PC-3 (cell line): ENCODE results near the gene JAK2. TPM values are rescaled to one million over a fixed set of nuclear protein-coding genes. Genes with fewer than 3 reads are reported as not detected.

Experiments
- ATAC-seq: fragments of 200-7000 bp; cut with Tn5 transposase; 2 replicates; pipeline ENCODE4 v1.9.1; 2020; ENCODE audit warnings: mild to moderate bottlenecking, moderate library complexity
- BruUV-seq: library from RNA; stranded (reverse); fragments of 400-500 nt; replicated peaks from 2 replicates; lab custom pipeline; 2021; lab: Mats Ljungman, UMichigan
- CTCF ChIA-PET: fragments of 300-600 bp; sonication (Branson Sonifier 250); formaldehyde crosslinking; loops from one replicate; lab custom pipeline; 2022; ENCODE audit warnings: antibody characterized with exemption; lab: Charles Lee
- POLR2A ChIA-PET: fragments of 300-600 bp; sonication (Branson Sonifier 250); formaldehyde crosslinking; loops from one replicate; lab custom pipeline; 2022; ENCODE audit warnings: antibody characterized with exemption; ENCODE audit not compliant: unreplicated experiment; lab: Charles Lee
- DNase-seq: peaks from one replicate; pipeline ENCODE4 v3.0.0-alpha.2; 2015
- H2AFZ ChIP-seq: fragments of 300-600 bp; sonication (generic); 2 replicates; pipeline ENCODE4 v1.6.0; 2016; ENCODE audit warnings: antibody characterized with exemption, low read length
- H3F3A ChIP-seq: fragments of 300-600 bp; sonication (generic); one replicate; pipeline ENCODE4 v1.6.0; 2017; ENCODE audit warnings: antibody characterized with exemption, low read length, control low read depth, mild to moderate bottlenecking; ENCODE audit not compliant: unreplicated experiment
- H3K27ac ChIP-seq: fragments of 300-600 bp; sonication (generic); 2 replicates; pipeline ENCODE4 v1.5.1; 2016; ENCODE audit warnings: mild to moderate bottlenecking, low read length
- H3K27me3 ChIP-seq: fragments of 300-600 bp; sonication (generic); 2 replicates; pipeline ENCODE4 v1.6.1; 2016; ENCODE audit warnings: low read length, mixed read lengths
- H3K36me3 ChIP-seq: fragments of 300-600 bp; sonication (generic); 2 replicates; pipeline ENCODE4 v1.6.1; 2016; ENCODE audit warnings: low read depth, mixed run types, low read length, mixed read lengths
- H3K4me1 ChIP-seq: fragments of 300-600 bp; sonication (generic); 2 replicates; pipeline ENCODE4 v1.5.1; 2016; ENCODE audit warnings: low read length; ENCODE audit not compliant: insufficient read depth
- H3K4me2 ChIP-seq: fragments of 300-600 bp; sonication (generic); 2 replicates; pipeline ENCODE4 v1.6.0; 2016; ENCODE audit warnings: low read length
- H3K4me3 ChIP-seq: fragments of 300-600 bp; sonication (generic); 2 replicates; pipeline ENCODE4 v1.5.1; 2016; ENCODE audit warnings: mild to moderate bottlenecking, low read length, mixed read lengths
- H3K79me2 ChIP-seq: fragments of 300-600 bp; sonication (generic); 2 replicates; pipeline ENCODE4 v1.6.1; 2017; ENCODE audit warnings: low read length, mixed read lengths
- H3K9ac ChIP-seq: fragments of 300-600 bp; sonication (generic); 2 replicates; pipeline ENCODE4 v1.6.0; 2016; ENCODE audit warnings: mild to moderate bottlenecking, low read length
- H3K9me2 ChIP-seq: fragments of 300-600 bp; sonication (generic); replicated peaks from 2 replicates; pipeline ENCODE4 v1.6.1; 2016; ENCODE audit warnings: mixed run types, low read length, mixed read lengths
- H3K9me3 ChIP-seq: fragments of 300-600 bp; sonication (generic); 2 replicates; pipeline ENCODE4 v1.6.1; 2016; ENCODE audit warnings: low read length, mixed read lengths
- H4K20me1 ChIP-seq: fragments of 300-600 bp; sonication (generic); 2 replicates; pipeline ENCODE4 v1.6.1; 2016; ENCODE audit warnings: low read length, mixed read lengths
- CTCF ChIP-seq: fragments of 300-600 bp; sonication (generic); conservative IDR thresholded peaks from 2 replicates; pipeline ENCODE4 v1.5.1; 2017; ENCODE audit warnings: antibody characterized with exemption, low read depth, mild to moderate bottlenecking, low read length
- EZH2 ChIP-seq: fragments of 300-600 bp; sonication (generic); IDR thresholded peaks from one replicate; pipeline ENCODE4 v1.6.1; 2017; ENCODE audit warnings: antibody characterized with exemption, mild to moderate bottlenecking, low read length; ENCODE audit not compliant: unreplicated experiment
- EZH2phosphoT487 ChIP-seq: fragments of 300-600 bp; sonication (generic); IDR thresholded peaks from 2 replicates; pipeline ENCODE4 v1.6.1; 2018; ENCODE audit warnings: mild to moderate bottlenecking, antibody characterized with exemption, low read length, borderline replicate concordance
- intact Hi-C: fragments of 100-400 bp; cut with micrococcal nuclease; formaldehyde crosslinking; loops from 2 replicates; pipeline ENCODE4 v1.9.0; 2023
- total RNA-seq: library from RNA; depleted of rRNA; stranded (reverse); fragments of >200 nt; gene quantifications from 2 replicates; pipeline ENCODE4 v1.2.3, GENCODE V29; 2014

The JAK2 gene
- total RNA-seq, 1 experiment from 2014 or later = 11.2 TPM

DNA sequence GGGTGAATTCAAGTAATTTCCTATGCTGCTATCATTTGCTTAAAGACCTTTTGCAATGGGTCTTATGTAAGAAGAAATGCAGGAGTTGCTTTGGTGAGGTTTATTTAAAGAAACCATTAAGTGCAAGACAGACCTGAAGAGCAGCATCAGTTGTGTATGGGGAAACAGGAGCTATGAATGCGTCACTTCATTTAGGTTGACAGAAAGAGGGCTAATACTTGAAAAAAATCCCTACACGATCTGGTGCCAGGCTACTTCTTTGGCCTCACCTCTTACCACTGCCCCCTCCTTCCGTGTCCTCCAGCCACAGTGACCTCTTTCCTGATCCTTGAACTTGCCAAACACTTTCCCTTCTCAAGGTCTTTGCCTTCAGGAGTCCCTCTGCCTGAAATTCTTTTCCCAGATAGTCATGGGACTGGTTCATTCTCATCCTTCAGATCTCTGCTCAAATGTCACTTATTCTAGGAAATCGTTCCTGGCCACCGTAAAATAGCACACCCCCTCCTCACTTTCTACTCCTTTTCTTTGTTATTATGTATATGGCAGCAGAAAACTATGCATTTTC, 1.4 kb upstream of the JAK2 start:
- ChIA-PET POLR2A (no interaction called here), CTCF (interaction anchor here (0.6 kb wide), 1 partner anchor 9 kb away, joined by 3 read pairs; no protein-coding TSS in a partner anchor)
- Histone ChIP-seq H3K27me3 (no peaks in the 10 kb centered on the region), H2AFZ (peak overlapping the region; percentile 83; the same call in 1 of the 2 replicates), H3K4me3 (peak overlapping the region; percentile 85), H3K27ac (peak overlapping the region; percentile 93), H3K4me2 (peak overlapping the region; percentile 98), H4K20me1 (0 out of 2 replicates have a peak, but pooled peaks cover 5% of the 10 kb centered on the region), H3K36me3 (no peaks in the 10 kb centered on the region), H3K9me3 (no peaks in the 10 kb centered on the region), H3K9me2 (no peaks in the 10 kb centered on the region), H3F3A (no peaks in the 10 kb centered on the region), H3K9ac (peak overlapping the region; percentile 86), H3K79me2 (peaks cover 35% of the 10 kb centered on the region), H3K4me1 (peaks cover 39% of the 10 kb centered on the region)
- intact Hi-C loops = loop anchor here (2.0 kb wide), 1 partner anchor 91 kb away; no protein-coding TSS in a partner anchor
- TF ChIP-seq EZH2phosphoT487 = no peak
- no peak for TF ChIP-seq CTCF
- TF ChIP-seq EZH2 = no peak
- ATAC-seq = no peak
- no peak for DNase-seq
- no TSS peak for BruUV-seq

GRCh38 chr9:4984171-4984620, 876 bp upstream of the JAK2 start:
- intact Hi-C loops = loop anchor here (2.0 kb wide), 1 partner anchor 91 kb away; no protein-coding TSS in a partner anchor
- Histone ChIP-seq H3K27me3 (no peaks in the 10 kb centered on the region), H4K20me1 (peaks cover 9% of the 10 kb centered on the region; the same call in 1 of the 2 replicates), H2AFZ (peak overlapping the region; percentile 83), H3K36me3 (no peaks in the 10 kb centered on the region; the same call in 1 of the 2 replicates), H3K9ac (peak overlapping the region; percentile 86), H3K9me2 (no peaks in the 10 kb centered on the region), H3F3A (no peaks in the 10 kb centered on the region), H3K79me2 (peaks cover 40% of the 10 kb centered on the region), H3K4me2 (peak overlapping the region; percentile 98), H3K9me3 (no peaks in the 10 kb centered on the region), H3K27ac (peak overlapping the region; percentile 93), H3K4me3 (peak overlapping the region; percentile 85), H3K4me1 (peaks cover 44% of the 10 kb centered on the region)
- TSS peak; percentile 59 for BruUV-seq
- ATAC-seq = peak; percentile 15
- ChIA-PET POLR2A (interaction anchor here (0.7 kb wide), 1 partner anchor 35 kb away, joined by 6 read pairs; no protein-coding TSS in a partner anchor), CTCF (no interaction called here)
- DNase-seq = peak; percentile 36
- no peak for TF ChIP-seq EZH2phosphoT487
- no peak for TF ChIP-seq CTCF
- no peak for TF ChIP-seq EZH2
